HUES64 (cell line): ENCODE measurements around the gene DPP7.

ENCODE experiments used
- H3K27ac ChIP-seq: 2 replicates; pipeline ENCODE4 v1.7.0; 2013; ENCODE audit warnings: low read depth, low read length, inconsistent platforms
- H3K27me3 ChIP-seq: 2 replicates; pipeline ENCODE4 v1.6.1; 2013; ENCODE audit warnings: mild to moderate bottlenecking, low read length; ENCODE audit not compliant: insufficient read depth
- H3K36me3 ChIP-seq: 2 replicates; pipeline ENCODE4 v1.6.1; 2013; ENCODE audit warnings: mild to moderate bottlenecking, low read length; ENCODE audit not compliant: insufficient read depth
- H3K4me1 ChIP-seq: 2 replicates; pipeline ENCODE4 v1.6.1; 2013; ENCODE audit warnings: mild to moderate bottlenecking, low read length, moderate library complexity; ENCODE audit not compliant: insufficient read depth
- H3K4me3 ChIP-seq: 2 replicates; pipeline ENCODE4 v1.5.1; 2013; ENCODE audit warnings: mild to moderate bottlenecking, low read length, moderate library complexity
- H3K9ac ChIP-seq: 2 replicates; pipeline ENCODE4 v1.6.1; 2013; ENCODE audit warnings: mild to moderate bottlenecking, low read depth, low read length
- H3K9me3 ChIP-seq: 2 replicates; pipeline ENCODE4 v1.6.1; 2013; ENCODE audit warnings: low read depth, low read length; ENCODE audit not compliant: insufficient read depth
- WGBS: fragments of 150-250, 120-280 bp; methylation state at CpG from one replicate; pipeline ENCODE4 v1.1.7; 2013; ENCODE audit warnings: missing lambda C conversion rate; 5-methylcytosine and 5-hydroxymethylcytosine counted together

Gene DPP7

DNA sequence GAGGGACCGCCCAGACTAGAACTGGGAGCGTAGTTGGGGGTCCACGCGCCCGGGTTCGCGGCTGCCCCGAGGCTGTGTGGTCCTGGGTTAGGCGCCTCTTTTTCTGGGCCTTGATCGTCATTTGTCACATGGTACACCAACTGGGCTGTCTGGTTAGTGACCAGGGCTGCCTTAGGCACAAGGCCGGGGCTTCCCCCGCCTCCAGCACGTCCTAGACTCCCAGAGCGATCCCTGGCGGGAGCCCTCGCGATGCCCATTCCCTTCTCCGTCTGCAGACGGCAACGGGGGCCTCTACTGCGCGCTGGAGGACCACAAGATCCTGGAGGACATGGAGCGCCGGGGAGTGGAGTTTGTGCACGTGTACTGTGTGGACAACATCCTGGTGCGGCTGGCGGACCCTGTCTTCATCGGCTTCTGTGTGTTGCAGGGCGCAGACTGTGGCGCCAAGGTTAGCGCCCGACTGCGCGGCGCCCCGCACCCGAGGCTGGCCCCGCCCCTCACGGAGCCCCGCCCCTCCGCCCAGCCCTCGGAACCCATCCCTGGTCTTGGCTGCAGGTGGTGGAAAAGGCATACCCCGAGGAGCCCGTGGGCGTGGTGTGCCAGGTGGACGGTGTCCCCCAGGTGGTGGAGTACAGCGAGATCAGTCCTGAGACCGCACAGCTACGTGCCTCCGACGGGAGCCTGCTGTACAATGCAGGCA is 35.7 kb downstream of the DPP7 start:
- Histone ChIP-seq H3K27me3 (peaks cover 41% of the 10 kb centered on the region), H3K4me1 (peaks cover 14% of the 10 kb centered on the region), H3K9ac (no peak overlapping the region), H3K4me3 (peak overlapping the region; percentile 58), H3K36me3 (no peaks in the 10 kb centered on the region), H3K9me3 (no peaks in the 10 kb centered on the region), H3K27ac (no peak overlapping the region)
- WGBS = 67% methylated on average over 51 of the region's 51 CpGs

DNA sequence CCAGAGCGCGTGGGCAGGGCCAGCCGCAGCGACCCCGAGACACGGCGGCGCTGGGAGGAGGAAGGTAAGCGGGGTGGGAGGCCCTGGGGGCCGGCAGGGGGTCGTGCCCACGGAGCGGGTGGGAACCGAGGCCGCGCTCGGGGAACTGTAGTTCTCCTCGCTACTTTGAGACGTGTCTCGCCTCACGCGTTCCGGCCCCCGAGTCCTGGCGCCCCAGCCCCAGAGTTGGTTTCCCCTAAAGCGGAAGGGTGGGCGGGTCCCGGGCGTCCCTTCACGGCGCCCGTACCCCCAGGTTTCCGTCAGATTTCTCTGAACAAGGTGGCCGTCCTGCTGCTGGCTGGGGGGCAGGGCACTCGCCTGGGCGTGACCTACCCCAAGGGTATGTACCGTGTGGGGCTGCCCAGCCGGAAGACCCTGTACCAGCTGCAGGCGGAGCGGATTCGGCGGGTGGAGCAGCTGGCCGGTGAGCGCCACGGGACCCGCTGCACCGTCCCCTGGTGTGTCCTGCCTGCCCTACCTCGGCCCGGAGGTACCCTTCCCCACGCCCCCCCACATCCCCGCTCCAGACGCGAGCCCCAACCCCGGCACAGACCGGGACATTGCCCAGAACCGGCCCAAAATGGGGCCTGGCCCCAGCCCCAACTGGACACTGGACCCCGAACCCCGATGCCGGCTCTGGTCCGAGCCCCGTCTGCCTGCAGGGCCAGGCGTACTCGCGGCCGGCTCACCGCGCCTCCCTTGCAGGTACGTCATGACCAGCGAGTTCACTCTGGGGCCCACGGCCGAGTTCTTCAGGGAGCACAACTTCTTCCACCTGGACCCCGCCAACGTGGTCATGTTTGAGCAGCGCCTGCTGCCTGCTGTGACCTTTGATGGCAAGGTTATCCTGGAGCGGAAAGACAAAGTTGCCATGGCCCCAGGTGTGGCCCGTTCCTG is 36.5 kb downstream of the DPP7 start:
- H3K9ac ChIP-seq = 0 out of 2 replicates have a peak overlapping the region, but pooled peaks have one; percentile 18
- H3K27me3 ChIP-seq = peaks cover 41% of the 10 kb centered on the region
- H3K9me3 ChIP-seq = no peaks in the 10 kb centered on the region
- 12% methylated on average over 76 of the region's 76 CpGs for WGBS
- H3K4me3 ChIP-seq = peak overlapping the region; percentile 58
- peaks cover 8% of the 10 kb centered on the region for H3K4me1 ChIP-seq
- H3K36me3 ChIP-seq = no peaks in the 10 kb centered on the region
- no peak overlapping the region for H3K27ac ChIP-seq

DNA sequence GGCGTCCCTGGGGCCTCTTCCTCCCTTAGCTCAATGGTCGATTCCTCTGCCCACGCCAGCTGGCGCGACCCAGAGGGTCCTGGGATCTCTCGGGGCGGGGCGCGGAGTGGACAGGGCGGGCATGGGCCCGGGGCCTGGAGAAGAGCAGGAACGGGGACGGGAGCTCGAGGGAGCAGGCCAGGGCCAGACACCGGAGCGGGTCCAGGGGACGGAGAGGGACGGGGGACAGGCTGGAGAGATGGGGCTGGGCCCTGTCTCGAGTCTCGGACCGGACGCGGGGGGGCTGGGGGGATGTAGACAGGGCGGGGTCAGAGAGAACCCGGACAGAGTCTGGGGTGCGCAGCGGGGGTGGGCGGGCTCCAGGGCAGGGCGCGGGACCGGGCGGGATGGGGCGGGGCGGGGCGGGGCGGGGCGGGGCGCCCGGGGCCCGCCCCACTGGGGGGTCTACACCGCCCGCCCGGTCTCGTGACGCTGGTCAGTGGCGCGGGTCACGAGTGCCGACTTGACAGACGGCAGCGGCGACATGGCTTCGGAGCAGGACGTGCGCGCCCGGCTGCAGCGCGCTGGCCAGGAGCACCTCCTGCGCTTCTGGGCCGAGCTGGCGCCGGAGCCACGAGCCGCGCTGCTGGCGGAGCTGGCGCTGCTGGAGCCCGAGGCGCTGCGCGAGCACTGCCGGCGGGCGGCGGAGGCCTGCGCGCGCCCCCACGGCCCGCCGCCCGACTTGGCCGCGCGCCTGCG is 37.4 kb downstream of the DPP7 start, which contains the start of gene UAP1L1:
UAP1L1 (plus strand) TSS at position 508 of the 738 bp plus-strand sequence; CDS start at position 524, 16 bp downstream.
- Histone ChIP-seq H3K9me3 (no peaks in the 10 kb centered on the region), H3K27me3 (peaks cover 41% of the 10 kb centered on the region), H3K9ac (0 out of 2 replicates have a peak within 1 kb of the TSS, but pooled peaks have one; percentile 18), H3K36me3 (no peaks in the 10 kb centered on the region), H3K4me1 (peaks cover 8% of the 10 kb centered on the region; the same call in 1 of the 2 replicates), H3K4me3 (peak within 1 kb of the TSS; percentile 58), H3K27ac (no peak within 1 kb of the TSS)
- 2% methylated on average over 85 of the region's 87 CpGs for WGBS

DNA sequence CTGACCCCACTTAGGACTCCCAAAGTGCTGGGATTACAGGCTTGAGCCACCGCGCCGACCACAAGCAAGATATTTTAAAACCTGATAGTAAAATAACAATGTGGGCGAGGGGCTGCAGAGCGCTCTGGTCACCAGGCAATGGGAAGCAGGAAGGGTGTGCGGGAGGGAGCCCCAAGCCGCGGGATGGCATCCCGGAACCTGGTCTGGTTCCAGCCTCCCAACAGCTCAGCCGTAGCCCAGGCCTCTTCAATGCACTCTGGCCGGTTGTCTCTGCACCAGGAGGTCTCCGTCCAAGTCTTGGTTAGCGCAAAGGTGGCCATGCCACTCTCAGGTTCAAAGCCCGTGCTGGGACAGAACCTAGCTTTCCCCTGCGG is 37.9 kb downstream of the DPP7 start:
- H3K27me3 ChIP-seq = peaks cover 41% of the 10 kb centered on the region
- H3K4me1 ChIP-seq = peaks cover 8% of the 10 kb centered on the region; the same call in 1 of the 2 replicates
- 71% methylated on average over 15 of the region's 15 CpGs for WGBS
- no peaks in the 10 kb centered on the region for H3K9me3 ChIP-seq
- H3K36me3 ChIP-seq = no peaks in the 10 kb centered on the region
- H3K4me3 ChIP-seq = peak overlapping the region; percentile 40
- no peak overlapping the region for H3K9ac ChIP-seq
- no peak overlapping the region for H3K27ac ChIP-seq

DNA sequence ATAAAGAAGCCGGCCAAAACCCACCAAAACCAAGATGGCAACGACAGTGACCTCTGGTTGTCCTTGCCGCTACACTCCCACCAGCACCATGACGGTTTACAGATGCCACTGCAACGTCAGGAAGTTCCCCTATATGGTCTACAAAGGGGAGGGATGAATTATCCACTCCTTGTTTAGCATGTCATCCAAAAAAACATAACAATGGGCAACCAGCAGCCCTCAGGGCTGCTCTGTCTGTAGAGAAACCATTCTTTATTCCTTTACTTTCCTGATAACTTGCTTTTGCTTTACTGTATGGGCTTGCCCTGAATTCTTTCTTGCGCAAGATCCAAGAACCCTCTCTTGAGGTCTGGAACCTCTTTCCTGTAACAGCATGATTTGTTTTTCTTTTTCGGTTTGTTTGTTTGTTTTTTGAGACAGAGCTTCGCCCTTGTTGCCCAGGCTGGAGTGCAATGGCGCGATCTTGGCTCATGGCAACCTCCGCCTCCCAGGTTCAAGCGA is 39.2 kb downstream of the DPP7 start:
- Histone ChIP-seq H3K4me3 (no peak overlapping the region), H3K36me3 (no peaks in the 10 kb centered on the region), H3K27ac (peak overlapping the region; percentile 55; the same call in 1 of the 2 replicates), H3K9ac (peak overlapping the region; percentile 53; the same call in 1 of the 2 replicates), H3K27me3 (peaks cover 43% of the 10 kb centered on the region), H3K9me3 (no peaks in the 10 kb centered on the region), H3K4me1 (peaks cover 12% of the 10 kb centered on the region; the same call in 1 of the 2 replicates)
- 75% methylated on average over 11 of the region's 12 CpGs for WGBS

DNA sequence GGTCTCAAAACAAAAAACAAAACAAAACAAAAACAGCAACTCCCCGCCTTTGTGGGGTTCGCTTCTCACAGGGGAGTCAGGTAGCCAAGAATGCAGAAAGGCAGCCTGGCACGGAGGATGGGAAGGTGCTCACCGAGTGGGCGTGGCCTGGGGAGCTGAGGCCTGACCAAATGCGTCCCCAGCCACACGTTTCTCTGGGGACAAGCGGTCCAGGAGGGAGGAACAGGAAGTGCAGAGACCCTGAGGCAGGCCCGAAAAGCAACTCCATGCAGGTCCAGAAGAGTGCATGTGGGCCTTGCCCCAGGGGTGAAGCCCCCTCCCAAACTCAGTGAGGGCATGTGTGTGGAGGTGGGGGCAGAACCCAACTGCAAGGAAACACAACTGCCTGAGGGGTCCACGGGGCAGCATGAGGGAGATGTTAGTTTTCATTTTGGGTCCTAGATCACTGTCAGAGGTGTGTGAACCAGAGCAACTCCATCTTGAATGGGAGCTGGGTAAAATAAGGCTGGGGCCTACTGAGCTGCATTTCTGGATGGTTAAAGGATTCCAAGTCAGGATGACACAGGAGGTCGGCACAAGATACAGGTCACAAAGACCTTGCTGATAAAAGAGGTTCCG is 39.8 kb downstream of the DPP7 start:
- Histone ChIP-seq H3K4me3 (no peak overlapping the region), H3K36me3 (no peaks in the 10 kb centered on the region), H3K27me3 (peaks cover 40% of the 10 kb centered on the region), H3K27ac (peak overlapping the region; percentile 55; the same call in 1 of the 2 replicates), H3K9me3 (no peaks in the 10 kb centered on the region), H3K4me1 (peaks cover 12% of the 10 kb centered on the region; the same call in 1 of the 2 replicates), H3K9ac (peak overlapping the region; percentile 53; the same call in 1 of the 2 replicates)
- 79% methylated on average over 12 of the region's 12 CpGs for WGBS

DNA sequence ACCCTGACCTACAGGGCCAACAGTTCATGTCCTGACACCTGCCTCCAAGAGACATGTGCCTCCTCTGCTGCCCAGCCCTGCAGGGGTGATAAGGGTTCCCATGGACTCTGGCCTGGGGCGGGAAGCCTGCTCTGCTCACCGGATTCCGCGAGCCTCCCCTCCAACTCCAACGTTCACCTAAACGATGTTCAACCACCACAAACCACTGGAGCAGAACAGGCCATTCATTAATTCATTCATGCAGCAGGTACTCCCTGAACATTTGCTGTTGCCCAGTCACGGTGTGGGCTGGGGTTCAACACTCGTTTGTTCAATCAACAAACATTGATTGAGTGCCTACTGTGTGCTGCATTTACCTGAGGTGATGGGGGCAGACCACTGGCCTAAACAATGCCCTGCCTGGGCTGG is 40.5 kb downstream of the DPP7 start:
- H3K36me3 ChIP-seq = no peaks in the 10 kb centered on the region
- H3K9ac ChIP-seq = no peak overlapping the region
- H3K4me1 ChIP-seq = peaks cover 12% of the 10 kb centered on the region; the same call in 1 of the 2 replicates
- WGBS = 93% methylated on average over 8 of the region's 8 CpGs
- no peak overlapping the region for H3K4me3 ChIP-seq
- H3K9me3 ChIP-seq = no peaks in the 10 kb centered on the region
- H3K27ac ChIP-seq = no peak overlapping the region
- peaks cover 40% of the 10 kb centered on the region for H3K27me3 ChIP-seq

DNA sequence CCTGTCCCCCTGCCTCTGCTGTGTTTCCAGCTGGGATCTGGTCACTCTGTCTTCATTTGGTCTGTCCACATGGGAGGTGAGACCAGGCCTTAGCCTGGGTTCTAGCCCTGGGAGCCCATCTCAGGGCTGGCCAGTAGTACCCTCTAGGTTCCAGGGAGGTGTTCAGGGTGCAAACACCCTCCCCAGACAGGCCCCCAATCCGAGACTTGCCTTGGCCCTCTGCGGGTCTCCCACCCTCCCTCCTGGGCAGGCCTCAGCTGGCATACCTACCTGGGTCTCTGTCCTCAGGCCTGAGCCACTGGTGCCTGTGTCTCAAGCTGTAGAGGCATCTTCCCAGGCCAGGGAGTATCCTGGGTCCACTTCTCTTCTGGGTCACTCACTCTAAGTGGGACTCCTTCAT is 43.3 kb downstream of the DPP7 start:
- Histone ChIP-seq H3K36me3 (no peaks in the 10 kb centered on the region), H3K4me3 (peak overlapping the region; percentile 75), H3K27me3 (peaks cover 19% of the 10 kb centered on the region; the same call in 1 of the 2 replicates), H3K9me3 (no peaks in the 10 kb centered on the region), H3K9ac (peak overlapping the region; percentile 54; the same call in 1 of the 2 replicates), H3K27ac (no peak overlapping the region; the same call in 1 of the 2 replicates), H3K4me1 (peaks cover 12% of the 10 kb centered on the region; the same call in 1 of the 2 replicates)
- WGBS = 94% methylated on average over 2 of the region's 2 CpGs

DNA sequence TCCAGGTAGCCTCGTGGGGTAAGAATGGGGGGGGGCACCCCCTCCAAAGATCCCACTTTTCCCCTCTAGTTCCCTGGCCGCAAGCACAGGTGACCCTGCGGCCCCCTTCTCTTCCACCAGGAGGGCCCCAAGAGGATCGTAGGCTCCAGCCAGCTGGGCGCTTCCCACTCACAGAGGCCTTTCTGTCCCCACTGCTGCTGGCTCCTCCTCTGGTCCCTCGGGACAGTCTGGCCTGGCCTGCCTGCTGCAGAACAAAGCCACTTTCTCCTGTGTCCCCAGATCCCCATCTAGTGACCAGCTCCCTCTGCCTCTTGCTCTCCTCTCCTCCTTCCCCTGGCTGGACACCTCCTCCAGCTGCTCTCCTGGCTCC is 43.6 kb downstream of the DPP7 start:
- no peaks in the 10 kb centered on the region for H3K9me3 ChIP-seq
- H3K36me3 ChIP-seq = 0 out of 2 replicates have a peak, but pooled peaks cover 1% of the 10 kb centered on the region
- peak overlapping the region; percentile 55; the same call in 1 of the 2 replicates for H3K27ac ChIP-seq
- peaks cover 12% of the 10 kb centered on the region; the same call in 1 of the 2 replicates for H3K4me1 ChIP-seq
- 29% methylated on average over 6 of the region's 6 CpGs for WGBS
- peak overlapping the region; percentile 75 for H3K4me3 ChIP-seq
- peaks cover 16% of the 10 kb centered on the region; the same call in 1 of the 2 replicates for H3K27me3 ChIP-seq
- peak overlapping the region; percentile 54 for H3K9ac ChIP-seq
